H9 (cell line): ENCODE data around the gene UPP1. TPM values are rescaled to one million over a fixed set of nuclear protein-coding genes. Genes with fewer than 3 reads are reported as not detected.
A peak's percentile ranks its signal among the peaks of the same experiment; 100 is the strongest.

ENCODE experiments used
- DNase-seq: peaks from one replicate; pipeline ENCODE4 v3.0.0-alpha.2; 2017
- H2AFZ ChIP-seq: one replicate; pipeline ENCODE4 v1.6.1; 2013; ENCODE audit warnings: mild to moderate bottlenecking, low read length, control low read depth, moderate library complexity
- H2AK5ac ChIP-seq: 2 replicates; pipeline ENCODE4 v1.6.1; 2013; ENCODE audit warnings: low read length, control low read depth, mixed read lengths; ENCODE audit not compliant: insufficient read length
- H2BK120ac ChIP-seq: one replicate; pipeline ENCODE4 v1.6.1; 2013; ENCODE audit warnings: low read depth, mild to moderate bottlenecking, low read length, control low read depth, inconsistent platforms; ENCODE audit not compliant: poor library complexity, severe bottlenecking
- H2BK12ac ChIP-seq: 2 replicates; pipeline ENCODE4 v1.6.1; 2013; ENCODE audit warnings: low read length, control low read depth, mixed read lengths, low read depth; ENCODE audit not compliant: insufficient read length
- H2BK15ac ChIP-seq: 2 replicates; pipeline ENCODE4 v1.6.1; 2013; ENCODE audit warnings: low read depth, low read length, control low read depth
- H2BK20ac ChIP-seq: one replicate; pipeline ENCODE4 v1.6.1; 2013; ENCODE audit warnings: low read depth, mild to moderate bottlenecking, low read length, control low read depth, inconsistent platforms; ENCODE audit not compliant: poor library complexity, severe bottlenecking
- H2BK5ac ChIP-seq: 2 replicates; pipeline ENCODE4 v1.6.1; 2013; ENCODE audit warnings: low read length, control low read depth, mixed read lengths; ENCODE audit not compliant: insufficient read length
- H3K14ac ChIP-seq: 2 replicates; pipeline ENCODE4 v1.6.1; 2013; ENCODE audit warnings: low read length, control low read depth; ENCODE audit not compliant: insufficient read depth
- H3K18ac ChIP-seq: 2 replicates; pipeline ENCODE4 v1.6.1; 2013; ENCODE audit warnings: low read depth, mild to moderate bottlenecking, mixed read lengths, low read length, control low read depth; ENCODE audit not compliant: insufficient read length
- H3K23ac ChIP-seq: 2 replicates; pipeline ENCODE4 v1.6.1; 2013; ENCODE audit warnings: low read length, control low read depth, mixed read lengths, low read depth; ENCODE audit not compliant: insufficient read length
- H3K23me2 ChIP-seq: 2 replicates; pipeline ENCODE4 v1.6.1; 2013; ENCODE audit warnings: low read depth, mild to moderate bottlenecking, mixed read lengths, low read length, control low read depth; ENCODE audit not compliant: insufficient read length, poor library complexity, severe bottlenecking
- H3K27ac ChIP-seq: 2 replicates; pipeline ENCODE4 v1.5.1; 2013; ENCODE audit warnings: low read length, control low read depth, mixed read lengths, low read depth; ENCODE audit not compliant: insufficient read length
- H3K27me3 ChIP-seq: 2 replicates; pipeline ENCODE4 v1.6.1; 2013; ENCODE audit warnings: low read length, control low read depth, inconsistent platforms; ENCODE audit not compliant: insufficient read depth
- H3K4ac ChIP-seq: 2 replicates; pipeline ENCODE4 v1.6.1; 2013; ENCODE audit warnings: low read depth, mild to moderate bottlenecking, control low read depth, inconsistent platforms, low read length, moderate library complexity
- H3K4me1 ChIP-seq: 2 replicates; pipeline ENCODE4 v1.6.1; 2013; ENCODE audit warnings: low read length, control low read depth, inconsistent platforms; ENCODE audit not compliant: insufficient read depth
- H3K4me2 ChIP-seq: 2 replicates; pipeline ENCODE4 v1.6.1; 2013; ENCODE audit warnings: low read length, control low read depth, mixed read lengths; ENCODE audit not compliant: insufficient read length, insufficient read depth
- H3K56ac ChIP-seq: 2 replicates; pipeline ENCODE4 v1.6.1; 2013; ENCODE audit warnings: low read depth, mild to moderate bottlenecking, mixed read lengths, low read length, control low read depth; ENCODE audit not compliant: insufficient read length
- H3K79me1 ChIP-seq: 2 replicates; pipeline ENCODE4 v1.6.1; 2013; ENCODE audit warnings: low read depth, mild to moderate bottlenecking, moderate library complexity, low read length, control low read depth, inconsistent platforms; ENCODE audit not compliant: insufficient read depth, poor library complexity, severe bottlenecking
- H3K79me2 ChIP-seq: 2 replicates; pipeline ENCODE4 v1.6.1; 2013; ENCODE audit warnings: low read length, control low read depth, inconsistent platforms; ENCODE audit not compliant: insufficient read depth
- H3K9ac ChIP-seq: 2 replicates; pipeline ENCODE4 v1.6.1; 2013; ENCODE audit warnings: low read length, control low read depth, mixed read lengths; ENCODE audit not compliant: insufficient read length; ENCODE audit errors: extremely low read depth
- H3K9me3 ChIP-seq: one replicate; pipeline ENCODE4 v1.6.1; 2013; ENCODE audit warnings: low read depth, low read length, inconsistent platforms; ENCODE audit not compliant: control insufficient read depth
- H3T11ph ChIP-seq: one replicate; pipeline ENCODE4 v1.6.1; 2013; ENCODE audit warnings: mild to moderate bottlenecking, low read length, control low read depth, inconsistent platforms
- H4K20me1 ChIP-seq: one replicate; pipeline ENCODE4 v1.6.1; 2013; ENCODE audit not compliant: control insufficient read depth, insufficient read length, insufficient read depth
- H4K5ac ChIP-seq: 2 replicates; pipeline ENCODE4 v1.6.1; 2013; ENCODE audit warnings: low read depth, mild to moderate bottlenecking, mixed read lengths, low read length, control low read depth; ENCODE audit not compliant: insufficient read length
- H4K8ac ChIP-seq: replicated peaks from 2 replicates; pipeline ENCODE4 v1.6.1; 2013; ENCODE audit warnings: low read length, control low read depth, mixed read lengths, low read depth; ENCODE audit not compliant: insufficient read length
- H4K91ac ChIP-seq: 2 replicates; pipeline ENCODE4 v1.6.1; 2013; ENCODE audit warnings: low read depth, mild to moderate bottlenecking, moderate library complexity, mixed read lengths, low read length, control low read depth; ENCODE audit not compliant: insufficient read length
- H3K27ac Mint-ChIP-seq, 3 experiments: 2 replicates in 2 of 3; 3 replicates in 1 of 3; pipeline ENCODE4 v1.8.0; 2020 to 2021; ENCODE audit warnings: mixed read lengths in 3 of 3, mild to moderate bottlenecking in 1 of 3, moderate library complexity in 1 of 3
- H3K27me3 Mint-ChIP-seq: 2 replicates; pipeline ENCODE4 v1.8.0; 2021; ENCODE audit warnings: low read depth, mild to moderate bottlenecking, moderate library complexity, mixed read lengths
- H3K36me3 Mint-ChIP-seq, 3 experiments: 2 replicates in 2 of 3; 3 replicates in 1 of 3; pipeline ENCODE4 v1.8.0; 2020 to 2021; ENCODE audit warnings: low read depth in 3 of 3, mixed read lengths in 3 of 3; ENCODE audit not compliant: insufficient read depth in 1 of 3
- H3K4me1 Mint-ChIP-seq, 2 experiments: 2 replicates each; pipeline ENCODE4 v1.8.0; 2020; ENCODE audit warnings: mixed read lengths in 2 of 2
- H3K4me3 Mint-ChIP-seq, 2 experiments: 2 replicates in 1 of 2; 3 replicates in 1 of 2; pipeline ENCODE4 v1.8.0; 2020 to 2021; ENCODE audit warnings: mild to moderate bottlenecking in 2 of 2, mixed read lengths in 2 of 2, moderate library complexity in 1 of 2
- H3K9me3 Mint-ChIP-seq, 2 experiments: 2 replicates in 1 of 2; 3 replicates in 1 of 2; pipeline ENCODE4 v1.8.0; 2020; ENCODE audit warnings: mild to moderate bottlenecking in 2 of 2, mixed read lengths in 2 of 2, moderate library complexity in 1 of 2
- WGBS: extraction: QIAGEN DNeasy Blood & Tissue Kit; methylation state at CpG from one replicate; pipeline ENCODE4 v1.1.7; 2013; ENCODE audit warnings: missing lambda C conversion rate, low lambda C conversion rate, mixed read lengths; ENCODE audit not compliant: insufficient read length; ENCODE audit errors: extremely low coverage; 5-methylcytosine and 5-hydroxymethylcytosine counted together
- total RNA-seq: library from RNA; stranded (reverse); gene quantifications from 2 replicates; pipeline ENCODE4 v1.2.1, GENCODE V29; 2021
- TF ChIP-seq, protein P1 (sequence below): fragments of 200-600 bp; sonication (generic); conservative IDR thresholded peaks from 3 replicates; pipeline ENCODE4 v1.8.0; 2021; ENCODE audit warnings: antibody characterized with exemption, mild to moderate bottlenecking

UPP1 gene
- total RNA-seq, 1 experiment from 2014 or later = 34.2 TPM

DNA sequence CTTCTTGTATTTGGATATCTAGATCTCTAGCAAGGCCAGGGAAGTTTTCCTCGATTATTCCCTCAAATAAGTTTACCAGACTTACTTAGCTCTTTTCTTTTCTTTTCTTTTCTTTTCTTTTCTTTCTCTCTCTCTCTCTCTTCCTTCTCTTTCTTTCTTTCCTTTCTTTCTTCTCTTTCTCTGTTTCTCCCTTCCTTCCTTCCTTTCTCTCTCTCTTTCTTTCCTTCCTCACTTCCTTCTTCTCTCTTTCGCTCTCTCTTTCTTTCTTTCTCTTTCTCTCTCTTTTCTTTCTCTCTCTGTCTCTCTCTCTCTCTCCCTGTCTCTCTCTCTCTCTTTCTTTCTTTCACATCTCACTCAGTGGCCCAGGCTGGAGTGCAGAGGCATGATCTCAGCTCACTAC, 37.0 kb downstream of the UPP1 start:
- DNase-seq = no peak
- no CpG with 5 or more reads among the region's 2 CpGs for WGBS

More for the DNA sequence above, 37.0 kb downstream of the UPP1 start:
- no peak overlapping the region for H3K9ac ChIP-seq
- Mint-ChIP-seq H3K36me3 (peaks cover 5 to 10% (median 6%) of the 10 kb centered on the region in 3 experiments; a peak in 6 of 7 replicates), H3K4me3 (no peak overlapping the region), H3K27me3 (no peaks in the 10 kb centered on the region), H3K9me3 (peaks cover 13 to 17% of the 10 kb centered on the region in 2 experiments), H3K4me1 (peaks cover 5 to 16% of the 10 kb centered on the region in 2 experiments), H3K27ac (peak overlapping the region in 1 of 3 experiments; percentile 22; a peak in 1 of 7 replicates)
- H3K79me1 ChIP-seq = no peaks in the 10 kb centered on the region
- H2BK12ac ChIP-seq = no peak overlapping the region
- no peaks in the 10 kb centered on the region for H3K9me3 ChIP-seq
- no peaks in the 10 kb centered on the region for H3K23me2 ChIP-seq
- no peak overlapping the region for H3K18ac ChIP-seq
- no peak overlapping the region for H2BK5ac ChIP-seq
- no peak overlapping the region for H2BK20ac ChIP-seq
- no peak overlapping the region for H4K91ac ChIP-seq
- no peaks in the 10 kb centered on the region for H4K20me1 ChIP-seq
- H3K23ac ChIP-seq = no peak overlapping the region
- no peaks in the 10 kb centered on the region for H3K79me2 ChIP-seq
- no peak overlapping the region for H3K4me2 ChIP-seq
- H3K4me1 ChIP-seq = no peaks in the 10 kb centered on the region
- H2BK120ac ChIP-seq = no peak overlapping the region
- no peak overlapping the region for H3K4ac ChIP-seq
- H4K5ac ChIP-seq = no peak overlapping the region
- no peak overlapping the region for H3T11ph ChIP-seq
- H4K8ac ChIP-seq = no peak overlapping the region
- H3K56ac ChIP-seq = no peak overlapping the region
- TF ChIP-seq, protein P1, sequence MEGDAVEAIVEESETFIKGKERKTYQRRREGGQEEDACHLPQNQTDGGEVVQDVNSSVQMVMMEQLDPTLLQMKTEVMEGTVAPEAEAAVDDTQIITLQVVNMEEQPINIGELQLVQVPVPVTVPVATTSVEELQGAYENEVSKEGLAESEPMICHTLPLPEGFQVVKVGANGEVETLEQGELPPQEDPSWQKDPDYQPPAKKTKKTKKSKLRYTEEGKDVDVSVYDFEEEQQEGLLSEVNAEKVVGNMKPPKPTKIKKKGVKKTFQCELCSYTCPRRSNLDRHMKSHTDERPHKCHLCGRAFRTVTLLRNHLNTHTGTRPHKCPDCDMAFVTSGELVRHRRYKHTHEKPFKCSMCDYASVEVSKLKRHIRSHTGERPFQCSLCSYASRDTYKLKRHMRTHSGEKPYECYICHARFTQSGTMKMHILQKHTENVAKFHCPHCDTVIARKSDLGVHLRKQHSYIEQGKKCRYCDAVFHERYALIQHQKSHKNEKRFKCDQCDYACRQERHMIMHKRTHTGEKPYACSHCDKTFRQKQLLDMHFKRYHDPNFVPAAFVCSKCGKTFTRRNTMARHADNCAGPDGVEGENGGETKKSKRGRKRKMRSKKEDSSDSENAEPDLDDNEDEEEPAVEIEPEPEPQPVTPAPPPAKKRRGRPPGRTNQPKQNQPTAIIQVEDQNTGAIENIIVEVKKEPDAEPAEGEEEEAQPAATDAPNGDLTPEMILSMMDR = no peak
- H3K14ac ChIP-seq = no peak overlapping the region
- no peaks in the 10 kb centered on the region for H3K27me3 ChIP-seq
- H2AFZ ChIP-seq = no peak overlapping the region
- no peak overlapping the region for H2AK5ac ChIP-seq
- no peak overlapping the region for H3K27ac ChIP-seq
- H2BK15ac ChIP-seq = no peak overlapping the region
